Epithelial cell of esophagus (primary cell): Measurements from ENCODE around the gene PDE4B.
A peak's percentile ranks its signal among the peaks of the same experiment; 100 is the strongest.

ENCODE experiments used
- DNase-seq: peaks from one replicate; pipeline ENCODE4 v3.0.0; 2010; ENCODE audit warnings: low read depth
- H3K4me3 ChIP-seq: 2 replicates; pipeline ENCODE4 v1.5.1; 2011; ENCODE audit warnings: mild to moderate bottlenecking, low read length, control low read depth
- TF ChIP-seq, protein P1 (sequence below): IDR thresholded peaks from 2 replicates; pipeline ENCODE4 v1.5.1; 2011; ENCODE audit warnings: low read depth, mild to moderate bottlenecking, low read length, control low read depth, inconsistent platforms; ENCODE audit not compliant: insufficient read depth; ENCODE audit errors: missing control alignments

Gene PDE4B

DNA sequence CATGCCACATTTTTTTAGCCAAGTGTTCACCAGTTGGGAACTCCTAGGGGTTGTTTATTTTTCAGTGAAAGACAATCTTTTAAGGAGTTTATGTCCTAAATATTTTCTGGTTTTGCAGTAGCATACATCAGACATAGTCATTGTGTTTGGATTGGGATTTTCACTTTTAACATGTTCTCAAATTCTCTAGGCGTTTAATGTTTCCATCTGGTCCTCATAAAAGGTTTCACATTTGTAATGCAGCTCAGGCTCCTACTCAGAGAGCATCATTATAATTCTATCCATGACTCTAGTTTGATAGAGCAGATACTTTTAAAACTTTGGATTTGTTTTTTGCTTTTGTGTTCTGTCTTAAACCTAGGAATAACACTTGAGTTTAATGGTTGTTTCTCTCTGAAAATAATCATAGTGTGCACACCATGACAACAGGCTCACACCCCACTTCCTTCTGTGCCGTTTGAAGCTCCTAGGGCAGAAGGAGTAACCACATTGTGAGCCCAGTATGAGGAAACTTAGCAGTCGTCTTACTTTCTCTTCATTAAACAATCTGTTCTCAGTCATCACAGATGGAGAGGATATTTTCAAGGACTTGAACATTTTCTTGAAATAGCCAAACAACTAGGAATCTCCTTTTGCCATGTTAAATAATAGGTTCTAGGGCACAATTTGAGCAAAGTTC, 219.6 kb downstream of the PDE4B start:
- no peak overlapping the region for H3K4me3 ChIP-seq
- TF ChIP-seq, protein P1, sequence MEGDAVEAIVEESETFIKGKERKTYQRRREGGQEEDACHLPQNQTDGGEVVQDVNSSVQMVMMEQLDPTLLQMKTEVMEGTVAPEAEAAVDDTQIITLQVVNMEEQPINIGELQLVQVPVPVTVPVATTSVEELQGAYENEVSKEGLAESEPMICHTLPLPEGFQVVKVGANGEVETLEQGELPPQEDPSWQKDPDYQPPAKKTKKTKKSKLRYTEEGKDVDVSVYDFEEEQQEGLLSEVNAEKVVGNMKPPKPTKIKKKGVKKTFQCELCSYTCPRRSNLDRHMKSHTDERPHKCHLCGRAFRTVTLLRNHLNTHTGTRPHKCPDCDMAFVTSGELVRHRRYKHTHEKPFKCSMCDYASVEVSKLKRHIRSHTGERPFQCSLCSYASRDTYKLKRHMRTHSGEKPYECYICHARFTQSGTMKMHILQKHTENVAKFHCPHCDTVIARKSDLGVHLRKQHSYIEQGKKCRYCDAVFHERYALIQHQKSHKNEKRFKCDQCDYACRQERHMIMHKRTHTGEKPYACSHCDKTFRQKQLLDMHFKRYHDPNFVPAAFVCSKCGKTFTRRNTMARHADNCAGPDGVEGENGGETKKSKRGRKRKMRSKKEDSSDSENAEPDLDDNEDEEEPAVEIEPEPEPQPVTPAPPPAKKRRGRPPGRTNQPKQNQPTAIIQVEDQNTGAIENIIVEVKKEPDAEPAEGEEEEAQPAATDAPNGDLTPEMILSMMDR, result no peak
- DNase-seq, result no peak

DNA sequence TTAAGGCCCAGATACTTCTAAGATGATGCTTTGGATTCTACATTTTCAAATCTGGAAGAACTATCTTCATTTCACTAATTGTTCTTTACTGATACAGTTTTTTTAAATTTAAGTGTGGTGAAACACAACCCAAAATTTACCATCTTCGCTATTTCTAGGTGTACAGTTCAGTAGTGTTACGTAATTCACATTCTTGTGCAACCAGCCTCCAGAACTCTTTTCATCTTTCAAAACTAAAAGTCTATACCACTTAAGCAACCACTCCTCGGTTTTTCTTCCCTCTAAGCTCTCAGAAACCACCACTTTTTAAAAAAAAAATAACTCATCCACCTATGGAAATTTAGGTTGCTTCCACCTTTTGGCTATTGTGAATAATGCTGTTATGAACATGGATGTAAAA, 220.7 kb downstream of the PDE4B start:
- no peak overlapping the region for H3K4me3 ChIP-seq
- TF ChIP-seq, protein P1, result no peak
- DNase-seq, result no peak

DNA sequence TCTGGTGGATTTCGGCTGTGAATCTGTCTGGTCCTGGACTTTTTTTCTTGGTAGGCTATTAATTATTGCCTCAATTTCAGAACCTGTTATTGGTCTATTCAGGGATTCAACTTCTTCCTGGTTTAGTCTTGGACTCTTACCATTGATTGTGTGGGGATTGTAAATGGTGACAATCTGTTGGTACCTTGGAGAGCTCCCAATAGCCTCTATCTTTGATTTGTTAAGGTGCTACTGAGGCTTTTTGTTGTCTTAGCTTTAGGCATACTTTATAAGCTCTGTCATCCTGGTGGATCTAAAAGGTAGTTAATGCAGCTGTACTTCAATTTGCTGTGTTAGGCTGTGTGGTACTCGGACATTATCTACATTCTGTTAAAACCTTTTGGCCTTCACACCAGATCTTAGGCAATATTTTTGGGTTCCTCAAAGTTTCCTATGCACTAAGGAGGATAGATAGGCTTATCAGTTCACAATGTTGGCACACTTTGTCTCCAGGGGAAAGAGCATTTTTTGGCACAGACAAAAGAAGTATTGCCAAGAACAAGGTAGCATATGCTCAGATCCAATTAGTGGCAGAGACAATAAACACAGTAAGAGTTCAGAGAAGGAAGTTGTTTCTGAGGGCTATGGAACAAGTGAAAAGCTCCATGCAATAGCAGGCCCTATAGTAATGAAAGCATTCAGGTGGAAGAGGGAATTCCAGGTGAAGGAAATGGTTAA, 230.4 kb downstream of the PDE4B start:
- H3K4me3 ChIP-seq, result no peak overlapping the region
- DNase-seq, result peak; percentile 37
- TF ChIP-seq, protein P1, result no peak

DNA sequence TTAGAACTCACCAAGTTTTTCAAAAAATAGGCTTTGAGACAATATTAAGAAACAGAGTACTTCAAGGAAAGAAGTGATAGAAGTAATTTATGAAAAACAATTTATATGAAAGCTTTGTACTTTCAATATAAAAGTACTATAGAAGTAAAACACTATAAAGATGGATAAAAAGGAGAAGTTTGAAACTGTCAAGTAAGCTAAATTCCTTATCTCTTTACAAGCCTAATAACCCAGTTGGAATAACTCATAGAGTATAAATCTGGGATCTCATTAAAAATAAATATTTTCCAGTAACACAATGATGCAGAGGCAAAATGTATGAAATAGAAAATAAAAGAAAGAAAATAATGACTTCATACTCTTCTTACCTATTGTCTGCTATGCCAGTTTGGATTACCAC, 232.5 kb downstream of the PDE4B start:
- no peak overlapping the region for H3K4me3 ChIP-seq

DNA sequence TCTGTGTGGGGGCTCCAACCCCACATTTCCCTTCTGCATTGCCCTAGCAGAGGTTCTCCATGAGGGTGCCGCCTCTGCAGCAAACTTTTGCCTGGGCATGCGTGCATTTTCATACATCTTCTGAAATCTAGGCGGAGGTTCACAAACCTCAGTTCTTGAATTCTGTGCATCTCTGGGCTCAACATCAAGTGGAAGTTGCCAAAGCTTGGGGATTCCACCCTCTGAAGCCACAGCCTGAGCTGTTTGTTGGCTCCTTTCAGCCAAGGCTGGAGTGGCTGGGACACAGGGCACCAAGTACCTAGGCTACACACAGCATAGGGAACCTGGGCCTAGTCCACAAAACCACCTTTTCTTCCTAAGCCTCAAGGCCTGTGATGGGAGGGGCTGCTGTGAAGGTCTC, 235.3 kb downstream of the PDE4B start:
- TF ChIP-seq, protein P1, result no peak
- no peak overlapping the region for H3K4me3 ChIP-seq
- no peak for DNase-seq

More for the DNA sequence above, 232.5 kb downstream of the PDE4B start:
- no peak for DNase-seq
- TF ChIP-seq, protein P1, result no peak

DNA sequence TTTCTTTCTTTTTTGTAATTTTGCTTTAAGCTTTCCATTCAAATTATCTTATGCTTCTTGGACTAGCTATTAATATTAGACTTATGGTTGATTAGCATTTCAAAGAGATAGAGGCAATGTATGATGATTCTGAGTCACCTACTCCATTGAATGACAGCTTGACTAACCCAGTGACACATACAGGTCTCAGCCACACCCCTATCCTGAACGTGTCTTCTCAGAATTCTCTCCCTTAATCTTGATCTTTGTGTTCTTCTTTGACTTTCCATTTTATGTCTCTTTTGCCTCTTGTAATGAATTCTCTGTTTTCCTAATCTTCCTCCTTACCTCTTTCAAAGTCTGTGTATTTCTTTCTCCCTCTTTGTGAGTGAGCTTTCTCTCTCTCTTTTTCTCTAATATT, 241.1 kb downstream of the PDE4B start:
- TF ChIP-seq, protein P1, result no peak
- no peak overlapping the region for H3K4me3 ChIP-seq
- DNase-seq, result peak; percentile 61
